ENCODE data around the gene KRT26. TPM values are rescaled to one million over a fixed set of nuclear protein-coding genes. Genes with fewer than 3 reads are reported as not detected.

Gene KRT26
- total RNA-seq, 4 donors from 2014 or later, result 9.2 TPM; not detected in 3

Other genes starting within 250 kb of the KRT26 start
- 1 to 10 TPM in 1 of 4 donors, under 1 TPM in 1, not detected in 2; 0.21 to 1.2 TPM for gene CCR7, start 206.7 kb downstream of the KRT26 start, total RNA-seq
- 10 to 100 TPM; 63.2 to 77.2 (median 67.6) TPM for gene SMARCE1, start 124.4 kb downstream of the KRT26 start, total RNA-seq
- gene KRT222, start 107.0 kb downstream of the KRT26 start, total RNA-seq, result under 1 TPM in 2 of 4 donors, not detected in 2; 0.13 to 0.19 TPM
- not detected for gene KRT24, start 68.4 kb downstream of the KRT26 start, total RNA-seq
- 100 to 1,000 TPM in 1 of 4 donors, under 1 TPM in 1, not detected in 2; 0.59 to 111 TPM for gene KRT25, start 16.9 kb downstream of the KRT26 start, total RNA-seq
- gene KRT27, start 10.3 kb upstream of the KRT26 start, total RNA-seq, result 10 to 100 TPM in 1 of 4 donors, 1 to 10 TPM in 1, under 1 TPM in 1, not detected in 1; 0.52 to 69.8 (median 1.3) TPM
- gene KRT28, start 27.8 kb upstream of the KRT26 start, total RNA-seq, result 1 to 10 TPM in 1 of 4 donors, not detected in 3; 6.0 TPM
- 1,000 to 10,000 TPM; 4,878 to 8,317 (median 6,442) TPM for gene KRT10, start 50.4 kb upstream of the KRT26 start, total RNA-seq
- not detected for gene KRT12, start 95.0 kb upstream of the KRT26 start, total RNA-seq
- under 1 TPM in 1 of 4 donors, not detected in 3; 0.12 TPM for gene KRT20, start 113.0 kb upstream of the KRT26 start, total RNA-seq
- gene KRT23, start 165.4 kb upstream of the KRT26 start, total RNA-seq, result 100 to 1,000 TPM; 302 to 577 (median 454) TPM
- gene KRT39, start 194.7 kb upstream of the KRT26 start, total RNA-seq, result 1 to 10 TPM in 1 of 4 donors, under 1 TPM in 1, not detected in 2; 0.51 to 8.8 TPM
- 10 to 100 TPM in 1 of 4 donors, not detected in 3; 12.3 TPM for gene KRT40, start 212.1 kb upstream of the KRT26 start, total RNA-seq
- 10 to 100 TPM in 1 of 4 donors, not detected in 3; 11.6 TPM for gene KRTAP3-3, start 222.0 kb upstream of the KRT26 start, total RNA-seq
- 10 to 100 TPM in 1 of 4 donors, not detected in 3; 84.1 TPM for gene KRTAP3-2, start 227.7 kb upstream of the KRT26 start, total RNA-seq
- gene KRTAP3-1, start 236.9 kb upstream of the KRT26 start, total RNA-seq, result 10 to 100 TPM in 1 of 4 donors, 1 to 10 TPM in 1, not detected in 2; 4.0 to 83.2 TPM

Measured in lower leg skin (tissue), 4 donors.